KG1 (cell line): Measurements from ENCODE around the gene PSMA7.
A peak's percentile ranks its signal among the peaks of the same experiment; 100 is the strongest.

Experiments used
- DNase-seq: peaks from one replicate; lab custom pipeline; 2025; lab: John Stamatoyannopoulos, UW

Gene PSMA7

GRCh38 chr20:62136283-62137091 lies 6.7 kb downstream of the PSMA7 start:
- peak; percentile 41 for DNase-seq

- DNase-seq = no peak
Measured at GRCh38 chr20:62135573-62136266, 7.5 kb downstream of the PSMA7 start.

- no peak for DNase-seq
Measured at GRCh38 chr20:62134735-62135231, 8.4 kb downstream of the PSMA7 start.

GRCh38 chr20:62133864-62134263 lies 9.3 kb downstream of the PSMA7 start:
- no peak for DNase-seq

- DNase-seq = no peak
Measured at GRCh38 chr20:62133051-62133845, 9.9 kb downstream of the PSMA7 start.

- no peak for DNase-seq
Measured at GRCh38 chr20:62132421-62132820, 10.8 kb downstream of the PSMA7 start.

GRCh38 chr20:62131560-62132320 lies 11.5 kb downstream of the PSMA7 start:
- no peak for DNase-seq

- no peak for DNase-seq
Measured at GRCh38 chr20:62129731-62130531, 13.3 kb downstream of the PSMA7 start.

- no peak for DNase-seq
Measured at GRCh38 chr20:62128502-62128901, 14.7 kb downstream of the PSMA7 start.

GRCh38 chr20:62127799-62128198 lies 15.4 kb downstream of the PSMA7 start:
- no peak for DNase-seq

- DNase-seq = no peak
Measured at GRCh38 chr20:62126141-62126540, 17.1 kb downstream of the PSMA7 start.

- no peak for DNase-seq
Measured at GRCh38 chr20:62123450-62124118, 19.6 kb downstream of the PSMA7 start.

- DNase-seq = no peak
Measured at GRCh38 chr20:62122654-62123449, 20.3 kb downstream of the PSMA7 start.

GRCh38 chr20:62121776-62122653 lies 21.2 kb downstream of the PSMA7 start, which contains the start of gene LSM14B:
Gene LSM14B (plus strand): TSS chr20:62122475. CDS start chr20:62122667, 192 bp downstream.
- DNase-seq = peak; percentile 90

GRCh38 chr20:62120990-62121775 lies 22.0 kb downstream of the PSMA7 start:
- no peak for DNase-seq

- no peak for DNase-seq
Measured at GRCh38 chr20:62120365-62120762, 22.8 kb downstream of the PSMA7 start.

- no peak for DNase-seq
Measured at GRCh38 chr20:62119591-62120364, 23.4 kb downstream of the PSMA7 start.
